NCI-H748 treated with DMSO at 0.1 percent for 48 hours (cell line): ENCODE results near the gene PACSIN2.

Source experiments
- DNase-seq: peaks from one replicate; lab custom pipeline; 2025; lab: John Stamatoyannopoulos, UW

Gene PACSIN2

DNA sequence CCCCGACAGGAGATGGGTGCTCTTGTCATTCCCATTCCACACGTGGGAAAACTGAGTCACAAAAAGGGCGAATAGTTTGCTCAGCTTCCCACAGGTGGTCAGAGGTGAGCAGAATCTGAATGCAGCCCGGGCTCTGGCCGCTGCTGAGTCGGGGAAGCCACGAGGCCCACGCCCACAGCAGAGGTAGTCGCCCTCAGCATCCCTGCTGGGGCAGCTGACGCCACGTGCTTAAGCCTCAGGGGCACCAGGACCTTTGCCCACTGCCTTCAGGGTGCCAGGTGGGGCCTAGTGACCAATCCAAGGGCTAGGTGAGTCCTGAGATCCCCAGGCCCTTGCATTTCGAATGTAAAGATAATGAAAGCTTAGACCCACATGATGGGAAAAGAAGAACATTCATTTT lies 133.7 kb downstream of the PACSIN2 start:
- DNase-seq = no peak

DNA sequence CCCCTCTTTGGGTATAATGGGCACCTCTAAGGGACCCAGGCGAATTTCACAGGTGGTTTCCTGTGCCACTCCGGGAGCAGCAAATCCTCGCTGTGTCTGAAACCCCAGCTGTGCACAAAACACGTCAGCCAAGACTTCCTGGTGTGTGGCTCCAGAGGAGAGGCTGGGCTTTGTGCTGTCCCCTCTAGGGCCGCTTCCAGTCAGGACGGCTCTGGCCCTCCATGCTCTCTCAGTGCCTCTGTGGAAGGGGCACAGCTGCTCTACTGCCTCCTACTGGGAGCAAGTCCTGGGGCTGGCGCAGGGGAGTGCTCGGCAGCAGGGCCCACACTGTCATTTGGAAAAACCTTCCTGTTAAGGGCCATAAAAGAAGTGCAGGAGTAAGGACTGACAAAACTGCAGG lies 134.1 kb downstream of the PACSIN2 start:
- no peak for DNase-seq

DNA sequence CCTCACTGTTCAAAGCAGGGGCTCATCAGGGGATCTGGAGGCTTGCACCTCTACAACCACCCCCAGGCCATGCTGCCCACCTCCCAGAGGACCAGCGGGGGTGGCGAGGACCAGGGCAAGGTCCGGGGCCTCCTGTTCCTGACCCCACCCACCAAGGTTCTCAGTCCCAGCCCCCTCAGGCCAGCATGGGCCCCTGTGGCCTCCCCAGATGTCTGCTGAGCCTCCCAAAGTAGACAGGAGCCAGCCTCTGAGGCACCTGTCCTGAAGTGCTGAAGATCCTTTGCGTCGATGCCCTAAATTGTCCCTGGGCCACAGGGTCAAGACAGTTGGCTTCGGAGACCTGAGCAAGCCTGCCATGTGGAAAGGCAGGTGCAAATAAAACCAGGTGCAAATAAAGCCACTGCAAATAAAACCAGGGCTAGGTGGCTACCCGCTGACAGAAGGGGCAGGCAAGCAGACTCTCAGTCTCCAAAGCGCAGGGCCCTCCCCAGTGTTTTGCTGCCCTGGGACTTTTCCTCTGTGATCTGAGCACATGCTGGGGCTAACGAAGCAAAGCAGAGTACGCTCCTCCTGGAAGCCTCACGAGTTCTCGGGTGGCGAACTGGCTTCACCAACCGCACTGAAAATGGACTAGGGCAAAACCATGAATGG lies 135.5 kb downstream of the PACSIN2 start:
- no peak for DNase-seq

DNA sequence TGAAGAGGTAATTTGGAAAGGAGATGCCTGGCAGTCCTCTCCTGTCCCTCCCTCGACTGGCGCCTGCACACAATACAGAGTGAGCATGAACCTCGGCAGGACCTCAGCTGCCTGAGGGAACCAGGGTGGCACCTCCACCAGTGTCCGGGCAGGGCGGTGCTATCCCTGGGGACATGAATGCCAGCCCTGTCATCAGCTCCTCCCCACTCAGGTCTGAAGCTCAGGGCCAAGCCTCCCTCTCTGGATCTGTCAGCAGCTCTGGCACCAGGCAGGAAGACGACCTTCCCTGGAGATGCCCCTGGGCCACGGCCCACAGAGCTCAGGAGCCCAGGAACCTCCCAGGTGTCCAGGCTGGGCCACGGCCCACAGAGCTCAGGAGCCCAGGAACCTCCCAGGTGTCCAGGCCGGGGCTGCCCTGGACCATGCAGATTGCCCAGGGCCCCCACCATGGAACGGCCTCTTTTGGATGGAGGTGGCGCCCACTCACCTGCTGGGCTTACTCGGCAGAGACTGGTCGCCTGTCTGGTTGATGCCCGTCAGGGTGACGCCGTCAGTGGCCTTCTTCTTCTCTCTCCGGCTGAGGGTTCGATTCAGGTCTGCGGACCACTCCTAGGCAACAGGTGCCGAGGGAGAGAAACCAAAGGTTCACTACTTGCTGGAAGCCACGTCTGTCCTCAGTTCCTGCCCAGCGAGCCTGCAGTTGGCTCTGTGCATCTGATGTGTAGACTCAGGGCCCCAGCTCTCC lies 136.2 kb downstream of the PACSIN2 start:
- no peak for DNase-seq

DNA sequence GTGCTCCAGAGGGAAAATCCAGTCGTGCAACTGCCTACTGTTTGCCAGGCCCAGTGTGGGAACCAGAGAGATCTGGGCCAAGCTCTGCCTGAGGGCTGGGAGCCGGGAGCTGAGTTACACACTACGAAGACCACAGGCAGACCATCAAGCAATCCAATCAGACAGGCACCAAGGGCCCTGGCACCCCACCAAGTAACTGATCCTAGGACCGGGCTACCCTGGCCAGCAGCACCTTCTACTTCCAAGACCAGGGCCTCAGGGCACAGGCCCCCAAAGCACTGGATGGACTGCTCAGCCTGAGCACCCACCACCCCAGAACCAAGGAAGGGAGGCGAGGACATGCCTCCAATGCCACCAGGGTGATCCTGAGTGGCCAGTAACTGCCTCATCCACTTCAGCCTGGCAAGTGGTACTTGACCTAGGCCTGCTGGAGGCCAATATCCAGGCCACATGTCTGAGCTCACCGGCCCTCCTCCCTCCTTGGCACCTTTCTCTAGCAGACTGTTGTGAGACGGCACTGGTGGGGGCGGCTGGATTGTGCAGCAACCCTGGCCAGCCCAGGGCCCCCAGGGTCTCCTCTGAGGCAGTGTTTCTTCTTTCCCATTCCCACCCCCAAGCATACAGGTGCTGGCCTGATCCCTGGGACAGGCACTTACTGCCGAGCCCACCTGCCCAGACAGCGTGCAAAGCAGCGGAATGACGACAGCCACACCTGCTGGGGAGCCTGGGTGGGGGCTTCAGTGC lies 137.2 kb downstream of the PACSIN2 start:
- DNase-seq = no peak

DNA sequence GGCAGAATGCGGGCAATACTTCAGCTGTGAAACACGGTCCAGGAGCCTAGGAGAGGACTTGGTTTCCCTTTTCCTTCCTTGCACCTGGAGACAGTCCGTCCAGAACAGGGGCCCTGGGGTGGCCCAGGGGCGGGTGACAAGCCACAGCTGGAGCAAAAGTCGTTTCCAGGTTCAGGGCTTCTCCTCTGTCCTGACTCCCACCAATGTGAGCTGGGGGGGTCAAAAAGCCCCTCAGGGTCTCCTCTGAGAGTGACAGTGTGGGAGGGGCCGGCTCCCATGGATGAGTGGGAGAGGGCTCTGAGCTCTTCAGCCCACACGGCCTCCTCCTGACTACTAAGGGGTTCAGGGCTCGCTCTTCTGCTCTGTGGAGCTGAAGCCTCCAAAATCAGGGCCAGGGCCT lies 137.8 kb downstream of the PACSIN2 start:
- no peak for DNase-seq

DNA sequence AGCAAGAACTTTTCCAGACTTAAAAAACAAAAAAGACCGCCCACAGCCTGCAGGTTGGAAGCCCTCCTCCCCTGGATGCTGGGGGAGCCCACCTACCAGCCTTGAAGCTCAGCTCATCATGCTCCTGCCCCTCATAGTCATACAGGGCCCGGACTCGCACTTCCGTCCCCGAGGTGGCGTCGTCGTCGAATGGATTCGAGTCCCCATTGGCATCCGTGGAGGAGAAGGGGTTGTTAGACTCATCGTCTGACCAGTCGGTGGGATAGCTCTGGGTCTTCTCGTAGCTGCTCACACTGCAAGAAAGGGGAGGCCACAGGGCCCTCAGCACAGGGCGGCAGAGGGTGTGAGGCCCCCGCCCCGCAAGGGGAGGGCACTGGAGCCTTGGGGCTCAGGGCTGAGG lies 138.9 kb downstream of the PACSIN2 start:
- DNase-seq = no peak

- DNase-seq = no peak
Observed at GRCh38 chr22:42874010-42874409, 140.9 kb downstream of the PACSIN2 start.

DNA sequence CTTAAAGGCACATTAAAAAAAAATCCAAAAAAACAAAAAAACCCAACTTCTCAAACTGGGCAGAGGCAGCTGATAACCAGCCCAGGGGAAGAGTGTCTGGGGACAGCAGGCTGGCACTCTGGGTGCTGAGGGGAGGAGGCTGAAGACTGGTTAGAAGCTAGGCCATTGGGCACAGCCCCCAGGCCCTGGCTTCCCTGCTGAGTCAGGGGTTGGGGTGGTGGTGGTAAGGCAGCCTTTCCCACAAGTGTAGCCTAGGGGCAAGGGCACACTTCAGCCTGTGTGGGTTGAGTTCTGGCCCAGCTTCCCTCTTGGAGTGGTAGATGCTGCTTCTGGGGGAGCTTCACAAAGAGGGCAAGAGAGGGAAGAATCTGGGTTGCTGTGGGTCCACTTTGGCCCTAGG lies 141.6 kb downstream of the PACSIN2 start:
- no peak for DNase-seq

GRCh38 chr22:42872821-42873220 lies 142.1 kb downstream of the PACSIN2 start:
- DNase-seq = no peak

DNA sequence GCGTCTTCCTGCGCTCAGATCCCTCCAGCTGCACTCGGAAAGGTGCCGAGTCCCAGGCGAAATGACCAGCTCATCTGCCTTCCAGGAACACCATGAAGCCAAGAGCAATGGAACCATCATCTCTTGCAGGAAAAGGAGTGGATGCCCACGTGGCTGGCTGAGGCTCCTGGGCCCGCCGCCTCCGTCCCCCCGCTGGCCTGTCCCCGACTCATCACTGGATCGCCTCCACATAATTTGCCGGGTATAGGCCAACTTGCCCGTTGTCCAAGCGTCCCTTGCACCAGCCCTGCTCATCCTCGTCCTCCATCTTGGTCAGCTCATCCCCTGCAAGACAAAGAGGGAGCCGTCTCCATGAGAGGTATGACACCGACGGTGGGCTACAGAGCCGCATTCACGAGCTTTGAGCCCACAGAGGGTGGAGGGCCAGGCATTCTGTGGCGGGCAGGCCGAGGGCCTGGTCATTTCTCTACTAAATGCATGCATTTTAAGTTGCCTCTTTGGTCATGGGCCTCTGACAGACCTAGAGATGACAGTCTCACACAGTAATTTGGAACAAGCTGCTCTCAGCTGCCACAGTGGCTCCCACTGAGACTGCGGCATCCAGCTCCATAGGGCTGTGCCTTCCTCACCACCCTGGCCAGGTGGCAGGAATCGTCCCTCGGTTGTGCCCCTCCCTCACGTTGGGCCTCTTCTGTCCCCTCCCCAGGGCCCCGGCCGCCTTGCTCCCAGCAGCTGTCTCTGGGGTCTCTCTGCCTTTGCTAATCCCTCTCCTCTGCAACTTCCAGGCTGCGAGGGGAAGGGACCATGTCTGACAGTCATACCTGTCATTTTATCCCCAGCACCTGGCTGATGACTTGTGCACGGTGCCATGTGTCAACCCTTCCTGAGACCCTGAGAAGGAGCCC lies 143.6 kb downstream of the PACSIN2 start:
- DNase-seq = no peak

DNA sequence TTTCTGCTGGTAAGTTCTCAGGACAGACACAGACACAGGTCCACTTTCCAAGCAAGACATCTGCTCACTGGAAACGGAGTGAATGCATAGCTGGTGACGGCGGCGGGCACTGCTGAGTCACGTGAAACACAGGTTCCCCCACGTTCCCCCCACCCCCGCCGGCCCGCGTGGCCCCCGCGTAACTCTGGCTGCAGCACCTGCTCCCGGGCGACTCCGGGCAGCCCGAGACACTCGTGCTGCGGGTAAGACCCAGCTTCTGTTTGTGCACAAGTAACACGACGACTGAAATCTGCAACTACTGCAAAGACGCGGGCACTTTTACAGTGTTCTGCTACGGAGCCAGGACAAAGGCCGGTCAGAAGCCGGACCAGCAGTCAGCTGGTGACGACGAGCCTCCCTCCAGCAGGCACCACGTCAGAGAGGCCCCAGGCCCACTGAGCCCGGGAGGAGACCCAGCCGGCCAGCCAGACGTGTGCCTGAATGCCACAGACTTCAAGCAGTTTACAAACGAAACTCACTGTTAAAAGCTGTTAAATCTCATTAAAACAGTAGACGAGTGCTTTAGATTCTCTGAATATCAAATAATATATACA lies 145.0 kb downstream of the PACSIN2 start:
- no peak for DNase-seq

- DNase-seq = no peak
Observed at GRCh38 chr22:42869463-42869862, 145.5 kb downstream of the PACSIN2 start.

GRCh38 chr22:42868751-42869251 lies 146.1 kb downstream of the PACSIN2 start:
- no peak for DNase-seq

DNA sequence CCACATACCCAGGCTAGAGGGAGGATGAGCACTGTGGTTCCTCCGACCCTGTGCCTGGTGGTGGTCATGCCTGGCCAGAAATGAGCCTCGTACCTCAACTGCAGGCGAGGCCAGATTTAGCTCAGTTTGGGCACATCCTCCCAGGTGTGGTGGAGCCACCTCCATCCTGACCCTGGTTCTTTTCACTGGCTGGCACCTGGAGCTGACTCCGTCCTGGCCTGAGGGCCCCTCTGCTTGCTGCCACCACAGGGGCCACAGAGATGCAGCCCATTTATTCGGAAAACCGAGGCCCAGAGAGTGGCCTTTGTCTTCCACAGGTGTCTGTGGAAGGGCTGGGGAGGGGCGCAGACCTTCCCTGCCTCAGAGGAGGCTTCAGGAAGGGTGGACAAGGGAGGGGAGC lies 148.8 kb downstream of the PACSIN2 start:
- DNase-seq = no peak

DNA sequence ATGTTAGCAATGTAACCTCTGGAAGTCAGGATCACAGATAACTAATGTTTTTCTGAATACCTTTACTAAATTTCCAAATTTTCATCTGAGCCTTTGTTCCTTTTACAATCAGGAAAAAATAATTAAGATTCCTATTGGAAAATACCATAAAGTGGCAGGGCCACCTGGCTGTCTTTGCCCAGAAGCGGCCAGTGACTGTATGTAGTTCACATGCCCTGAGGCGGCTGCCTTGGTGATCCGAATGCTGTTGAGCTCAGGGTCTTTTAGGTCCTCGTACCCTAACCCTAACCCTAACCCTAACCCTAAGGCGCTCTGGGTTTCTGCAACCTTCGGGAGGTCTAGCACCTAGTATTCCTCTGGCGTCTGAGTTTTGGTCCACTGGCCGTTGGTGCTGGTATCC lies 149.4 kb downstream of the PACSIN2 start:
- no peak for DNase-seq

- no peak for DNase-seq
Observed at GRCh38 chr22:42863349-42863961, 151.5 kb downstream of the PACSIN2 start.

DNA sequence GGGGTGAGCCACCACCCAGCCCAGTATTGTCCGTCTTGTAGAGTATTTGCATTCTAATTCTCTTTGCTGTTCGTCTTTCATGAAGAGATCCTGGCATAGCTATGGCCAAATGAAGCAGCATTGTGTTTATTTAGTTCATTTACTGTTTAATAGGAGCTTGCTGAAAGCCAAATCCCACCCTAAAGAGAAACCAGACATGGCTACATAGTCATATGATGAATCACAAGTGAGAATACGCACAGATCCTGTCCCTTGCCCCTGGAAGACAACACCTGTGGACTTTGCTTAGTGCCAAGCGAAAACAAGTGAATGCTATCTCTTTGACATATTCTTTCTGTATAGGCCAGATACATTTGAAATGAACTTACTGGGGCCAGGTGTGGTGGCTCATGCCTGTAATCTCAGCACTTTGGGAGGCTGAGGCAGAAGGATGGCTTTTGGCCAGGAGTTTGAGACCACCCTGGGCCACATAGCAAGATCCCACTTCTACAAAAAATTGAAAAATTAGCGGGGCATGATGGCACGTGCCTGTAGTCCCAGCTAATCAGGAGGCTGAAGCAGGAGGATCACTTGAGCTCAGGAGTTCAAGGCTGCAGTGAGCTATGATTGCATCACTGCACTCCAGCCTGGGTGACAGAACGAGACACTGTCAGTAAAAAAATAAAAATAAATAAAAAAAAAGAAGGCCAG lies 152.8 kb downstream of the PACSIN2 start:
- no peak for DNase-seq

GRCh38 chr22:42860968-42861367 lies 154.0 kb downstream of the PACSIN2 start:
- no peak for DNase-seq

DNA sequence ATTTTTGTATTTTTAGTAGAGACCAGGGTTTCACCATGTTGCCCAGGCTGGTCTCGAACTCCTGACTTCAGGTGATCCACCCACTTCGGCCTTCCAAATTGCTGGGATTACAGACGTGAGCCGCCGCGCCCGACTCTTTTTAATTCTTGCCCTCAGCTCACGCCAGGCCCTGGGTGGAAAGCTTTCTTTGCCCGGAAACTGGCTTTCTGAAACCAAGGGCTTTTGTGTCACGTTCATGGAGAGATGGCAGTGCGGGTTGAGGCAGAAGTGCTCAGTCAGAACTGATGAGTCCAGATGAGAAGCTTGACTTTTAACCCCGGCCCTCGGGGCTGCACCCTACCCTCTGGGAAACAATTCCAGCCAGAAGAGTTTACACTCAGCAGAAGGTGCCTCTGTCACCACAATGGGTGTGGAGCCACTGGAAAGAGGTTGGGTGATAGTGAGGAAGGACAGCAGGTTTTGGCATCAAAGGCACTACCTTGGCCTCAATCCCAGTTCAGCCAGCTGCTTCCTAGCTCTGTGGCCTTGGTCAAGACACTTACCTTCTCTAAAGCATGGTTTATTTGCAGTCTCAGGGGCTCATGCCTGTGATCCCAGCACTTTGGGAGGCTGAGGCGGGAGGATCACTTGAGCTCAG lies 157.0 kb downstream of the PACSIN2 start:
- no peak for DNase-seq
